ENCODE data around the gene STS. TPM values are rescaled to one million over a fixed set of nuclear protein-coding genes. Genes with fewer than 3 reads are reported as not detected.

STS gene
- total and polyA plus RNA-seq, 2 of the 8 experiments (the other 6 are each of a cell fraction or from before 2014, with no cell fraction given): 0.67 to 1.5 TPM

GRCh38 chrX:7116081-7116480 is 31.4 kb upstream of the STS start:
- Histone ChIP-seq H4K5ac (ENCODE audit: insufficient read length, low read depth, low read length) (no peak overlapping the region), H4K91ac (replicated peaks; ENCODE audit: insufficient read length, low read length) (no peak overlapping the region), H3K4me3 (ENCODE audit: extremely low read depth in 1 of 4, insufficient read depth in 2 of 4, low read depth in 3 of 4, low read length in 4 of 4) (no peak overlapping the region), H4K20me1 (replicated peaks in 1 of 2; ENCODE audit: control insufficient read depth in 1 of 2, insufficient read depth in 2 of 2, low read length in 2 of 2) (no peaks in the 10 kb centered on the region), H3K36me3 (ENCODE audit: control insufficient read depth in 2 of 4, insufficient read depth in 4 of 4, low read length in 3 of 4) (no peaks in the 10 kb centered on the region), H3K9ac (replicated peaks in 1 of 4; ENCODE audit: extremely low read depth in 1 of 4, low read depth in 3 of 4, low read length in 3 of 4) (no peak overlapping the region), H3K14ac (ENCODE audit: insufficient read length) (no peak overlapping the region), H2AK5ac (ENCODE audit: low read depth, low read length) (no peak overlapping the region), H3K9me3 (ENCODE audit: insufficient read depth in 2 of 2, low read depth in 1 of 2, low read length in 1 of 2) (no peaks in the 10 kb centered on the region), H3K23me2 (ENCODE audit: low read depth, low read length) (no peaks in the 10 kb centered on the region), H3K18ac (ENCODE audit: extremely low read depth, low read length) (no peak overlapping the region), H4K8ac (ENCODE audit: extremely low read depth, insufficient read depth, low read length) (no peak overlapping the region), H3K27ac (ENCODE audit: low read depth, low read length) (no peak overlapping the region), H2BK12ac (ENCODE audit: low read depth, low read length) (no peak overlapping the region), H3K79me2 (ENCODE audit: control insufficient read depth in 1 of 2, insufficient read depth in 2 of 2, low read length in 2 of 2) (no peaks in the 10 kb centered on the region), H2BK15ac (ENCODE audit: low read length) (no peak overlapping the region), H3K4me2 (ENCODE audit: insufficient read depth in 1 of 2, low read depth in 2 of 2, low read length in 2 of 2) (no peak overlapping the region), H3K56ac (replicated peaks; ENCODE audit: insufficient read length, low read depth, low read length) (no peak overlapping the region), H3K79me1 (ENCODE audit: low read depth, low read length) (no peaks in the 10 kb centered on the region), H3K4ac (replicated peaks; ENCODE audit: insufficient read length, low read depth, low read length) (no peak overlapping the region), H2AFZ (ENCODE audit: low read length) (no peak overlapping the region), H2BK120ac (replicated peaks; ENCODE audit: low read depth, low read length) (no peak overlapping the region), H2BK5ac (ENCODE audit: low read depth, low read length) (no peak overlapping the region), H3K23ac (ENCODE audit: insufficient read length) (no peak overlapping the region), H3K4me1 (replicated peaks in 1 of 4; ENCODE audit: control insufficient read depth in 3 of 4, insufficient read depth in 4 of 4, low read length in 3 of 4) (peaks cover 0 to 6% (median 4%) of the 10 kb centered on the region in 4 experiments; a peak in 3 of 7 replicates), H2BK20ac (ENCODE audit: low read length) (no peak overlapping the region), H3K27me3 (replicated peaks in 1 of 4; ENCODE audit: control insufficient read depth in 3 of 4, extremely low read depth in 1 of 4, insufficient read depth in 3 of 4, low read length in 3 of 4) (no peaks in the 10 kb centered on the region)
- no peak for DNase-seq (ENCODE audit: low read depth in 1 of 2, low spot score in 2 of 2)
- CTCF ChIA-PET (ENCODE audit: partially characterized antibody): interaction anchor here (0.7 kb wide), 1 partner anchor 13 kb away, joined by 3 read pairs; no protein-coding TSS in a partner anchor
- FAIRE-seq: no peak
- 100% methylated on average over 3 of the region's 3 CpGs; no CpG with 5 or more reads in 1 of the 2 experiments for WGBS, 2 experiments (ENCODE audit: extremely low coverage in 1 of 2, insufficient coverage in 1 of 2, insufficient read length in 1 of 2, insufficient replicate concordance in 2 of 2, low coverage in 1 of 2, low lambda C conversion rate in 2 of 2, missing lambda C conversion rate in 1 of 2)
- POLR2A ChIA-PET (ENCODE audit: partially characterized antibody): no interaction called here
- TF ChIP-seq RFX5 (IDR thresholded peaks at IDR 0.05; ENCODE audit: borderline replicate concordance, low read depth, low read length) (no peak), RXRA (IDR thresholded peaks at IDR 0.05; ENCODE audit: insufficient read depth, low read depth, low read length) (no peak), ASH2L (IDR thresholded peaks at IDR 0.05; ENCODE audit: low read length) (no peak), CEBPB (IDR thresholded peaks at IDR 0.05; ENCODE audit: low read depth, low read length) (no peak), BCL11A (IDR thresholded peaks at IDR 0.05; ENCODE audit: low read depth in 2 of 2, low read length in 2 of 2) (no peak), EZH2 (IDR thresholded peaks at IDR 0.05; ENCODE audit: low read depth, low read length, severe bottlenecking) (no peak), NRF1 (IDR thresholded peaks at IDR 0.05; ENCODE audit: low read depth, low read length) (no peak), ATF2 (IDR thresholded peaks at IDR 0.05; ENCODE audit: low read length) (no peak), TBP (IDR thresholded peaks at IDR 0.05; ENCODE audit: low read depth, low read length) (no peak), SP2 (IDR thresholded peaks at IDR 0.05; ENCODE audit: low read length) (no peak), TAF1 (IDR thresholded peaks at IDR 0.05; ENCODE audit: low read depth, low read length) (no peak), SP1 (IDR thresholded peaks at IDR 0.05; ENCODE audit: low read depth, low read length) (no peak)
- TF ChIP-seq, protein P1, sequence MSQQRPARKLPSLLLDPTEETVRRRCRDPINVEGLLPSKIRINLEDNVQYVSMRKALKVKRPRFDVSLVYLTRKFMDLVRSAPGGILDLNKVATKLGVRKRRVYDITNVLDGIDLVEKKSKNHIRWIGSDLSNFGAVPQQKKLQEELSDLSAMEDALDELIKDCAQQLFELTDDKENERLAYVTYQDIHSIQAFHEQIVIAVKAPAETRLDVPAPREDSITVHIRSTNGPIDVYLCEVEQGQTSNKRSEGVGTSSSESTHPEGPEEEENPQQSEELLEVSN (IDR thresholded peaks at IDR 0.05): no peak
